Esophagus squamous epithelium (tissue), 4 donors: ENCODE results near the gene TCERG1.

Source experiments
- CTCF ChIP-seq, 6 experiments: fragments of 450-650 bp in 4 of 6; fragments of 200-600 bp in 2 of 6; sonication (generic) in 2 of 6; IDR thresholded peaks; one replicate each; pipeline ENCODE4 v1.5.1; 2016 to 2019; ENCODE audit warnings: antibody characterized with exemption in 6 of 6, mild to moderate bottlenecking in 4 of 6, moderate library complexity in 4 of 6
- POLR2A ChIP-seq, 4 donors: fragments of 450-650 bp; IDR thresholded peaks; one replicate each; pipeline ENCODE4 v1.6.1; 2017; ENCODE audit warnings: antibody characterized with exemption in 4 of 4, mild to moderate bottlenecking in 4 of 4, moderate library complexity in 3 of 4

- TF ChIP-seq CTCF (IDR thresholded peaks at IDR 0.05) (no peak), POLR2A (IDR thresholded peaks at IDR 0.05) (no peak)
These were observed 6.2 kb upstream of the TCERG1 start for GRCh38 chr5:146440870-146441495.
